GM12878 (cell line): Measurements from ENCODE around the gene CTNNA3. TPM values are rescaled to one million over a fixed set of nuclear protein-coding genes. Genes with fewer than 3 reads are reported as not detected.

Experiments
- ATAC-seq: fragments of 200-7000 bp; cut with Tn5 transposase; 3 replicates; pipeline ENCODE4 v1.9.1; 2020; ENCODE audit warnings: mild to moderate bottlenecking, moderate library complexity
- BruUV-seq: library from RNA; stranded (reverse); fragments of 400-500 nt; replicated peaks from 2 replicates; lab custom pipeline; 2021; lab: Mats Ljungman, UMichigan
- CTCF ChIA-PET: fragments of 300-600 bp; sonication (Branson Sonifier 250); formaldehyde crosslinking; extraction: SDS; loops from one replicate; lab custom pipeline; 2021; ENCODE audit warnings: inconsistent platforms; lab: Yijun Ruan, JAX
- POLR2A ChIA-PET: fragments of 350-600 bp; formaldehyde crosslinking; extraction: SDS; loops from one replicate; lab custom pipeline; 2021; ENCODE audit warnings: inconsistent platforms; lab: Charles Lee
- RAD21 ChIA-PET: fragments of 300-600 bp; sonication (Branson Sonifier 250); formaldehyde crosslinking; loops from one replicate; lab custom pipeline; 2023; ENCODE audit warnings: antibody characterized with exemption; ENCODE audit not compliant: unreplicated experiment; lab: Charles Lee
- SMC1A ChIA-PET: fragments of 300-600 bp; sonication (Branson Sonifier 250); formaldehyde crosslinking; loops from one replicate; lab custom pipeline; 2023; ENCODE audit not compliant: unreplicated experiment, uncharacterized antibody; lab: Charles Lee
- DNase-seq: peaks from one replicate; pipeline ENCODE4 v3.0.0-alpha.2; 2011; ENCODE audit warnings: low read depth, low spot score
- FAIRE-seq: peaks from 3 replicates; lab custom pipeline; 2011; peaks lifted over from hg19 to GRCh38; lab: Jason Lieb, UNC
- H2AFZ ChIP-seq: 2 replicates; pipeline ENCODE4 v1.6.0; 2011; ENCODE audit warnings: low read depth, low read length, control low read depth; ENCODE audit not compliant: control insufficient read depth
- H3K27ac ChIP-seq: 2 replicates; pipeline ENCODE4 v1.5.1; 2011; ENCODE audit warnings: control low read depth; ENCODE audit not compliant: control insufficient read depth, insufficient read depth
- H3K27me3 ChIP-seq, 2 experiments: replicated peaks in 1 of 2; 2 replicates each; pipeline versions ENCODE4 v1.6.0 to v1.6.1; 2011; ENCODE audit warnings: low read length in 1 of 2; ENCODE audit not compliant: control insufficient read depth in 2 of 2, insufficient read depth in 2 of 2
- H3K36me3 ChIP-seq, 2 experiments: 2 replicates each; pipeline ENCODE4 v1.5.1; 2011; ENCODE audit warnings: low read length in 1 of 2; ENCODE audit not compliant: control insufficient read depth in 2 of 2, insufficient read depth in 2 of 2
- H3K4me1 ChIP-seq: 2 replicates; pipeline ENCODE4 v1.6.1; 2011; ENCODE audit warnings: mild to moderate bottlenecking, low read length, moderate library complexity, mixed read lengths; ENCODE audit not compliant: control insufficient read depth, insufficient read depth
- H3K4me2 ChIP-seq: 2 replicates; pipeline ENCODE4 v1.6.0; 2011; ENCODE audit warnings: control low read depth; ENCODE audit not compliant: control insufficient read depth, insufficient read depth
- H3K4me3 ChIP-seq: fragments of 200-600 bp; sonication (generic); 2 replicates; pipeline ENCODE4 v1.5.1; 2016
- H3K79me2 ChIP-seq: 2 replicates; pipeline ENCODE4 v1.6.0; 2011; ENCODE audit warnings: low read length; ENCODE audit not compliant: control insufficient read depth, insufficient read depth
- H3K9ac ChIP-seq: 2 replicates; pipeline ENCODE4 v1.8.0; 2011; ENCODE audit warnings: low read length, control low read depth, mixed read lengths; ENCODE audit not compliant: control insufficient read depth, insufficient read depth
- H3K9me3 ChIP-seq: replicated peaks from 3 replicates; pipeline ENCODE4 v1.5.1; 2011; ENCODE audit warnings: mild to moderate bottlenecking, low read length; ENCODE audit not compliant: control insufficient read depth, insufficient read depth
- H4K20me1 ChIP-seq: 2 replicates; pipeline ENCODE4 v1.6.0; 2011; ENCODE audit not compliant: control insufficient read depth, insufficient read depth
- CEBPZ ChIP-seq: fragments of 150-350 bp; IDR thresholded peaks from 2 replicates; pipeline ENCODE4 v1.6.1; 2016; ENCODE audit warnings: low read depth, low read length
- DPF2 ChIP-seq: fragments of 450-650 bp; IDR thresholded peaks from 2 replicates; pipeline ENCODE4 v1.6.1; 2017; ENCODE audit warnings: mild to moderate bottlenecking
- GABPA ChIP-seq: IDR thresholded peaks from 2 replicates; pipeline ENCODE4 v1.6.1; 2014; ENCODE audit warnings: antibody characterized with exemption, low read depth, mild to moderate bottlenecking, inconsistent platforms
- HSF1 ChIP-seq: fragments of 150-350 bp; IDR thresholded peaks from 2 replicates; pipeline ENCODE4 v1.6.1; 2014; ENCODE audit warnings: mild to moderate bottlenecking, low read depth, low read length
- KDM1A ChIP-seq: fragments of 200-600 bp; sonication (generic); IDR thresholded peaks from 2 replicates; pipeline ENCODE4 v1.6.1; 2016; ENCODE audit warnings: borderline replicate concordance
- MTA2 ChIP-seq: fragments of 450-650 bp; IDR thresholded peaks from 2 replicates; pipeline ENCODE4 v1.6.1; 2016; ENCODE audit warnings: low read depth, mild to moderate bottlenecking, moderate library complexity
- NR2C2 ChIP-seq: IDR thresholded peaks from 2 replicates; pipeline ENCODE4 v1.6.1; 2011; ENCODE audit warnings: borderline replicate concordance, low read depth; ENCODE audit not compliant: control insufficient read depth, insufficient read length
- PAX5 ChIP-seq: IDR thresholded peaks from 2 replicates; pipeline ENCODE4 v1.6.1; 2011; ENCODE audit warnings: low read depth, low read length, borderline replicate concordance
- PAX8 ChIP-seq: fragments of 450-650 bp; IDR thresholded peaks from 2 replicates; pipeline ENCODE4 v1.6.1; 2017; ENCODE audit warnings: mild to moderate bottlenecking, moderate library complexity
- PML ChIP-seq: IDR thresholded peaks from 2 replicates; pipeline ENCODE4 v1.6.1; 2012; ENCODE audit warnings: low read length, inconsistent platforms
- RB1 ChIP-seq: fragments of 450-650 bp; formaldehyde crosslinking; IDR thresholded peaks from 2 replicates; pipeline ENCODE4 v1.6.1; 2017; ENCODE audit warnings: mild to moderate bottlenecking, borderline replicate concordance
- TAF1 ChIP-seq: IDR thresholded peaks from 2 replicates; pipeline ENCODE4 v1.6.1; 2011; ENCODE audit warnings: mild to moderate bottlenecking, low read depth, low read length, borderline replicate concordance
- WGBS: methylation state at CpG from one replicate; pipeline ENCODE4 v1.1.6; 2016; ENCODE audit warnings: low lambda C conversion rate; ENCODE audit not compliant: insufficient replicate concordance, insufficient coverage; ENCODE audit errors: missing lambda C conversion rate; 5-methylcytosine and 5-hydroxymethylcytosine counted together
- in situ Hi-C: fragments of 300-500 bp; cut with MboI; formaldehyde crosslinking; loops from 9 replicates; pipeline ENCODE4 v1.14.3; 2018; ENCODE audit warnings: mixed read lengths
- intact Hi-C: fragments of 100-400 bp; cut with micrococcal nuclease; formaldehyde crosslinking; loops from one replicate; pipeline ENCODE4 v1.14.2; 2022; ENCODE audit not compliant: unreplicated experiment
- polyA plus RNA-seq, 11 experiments: library from polyadenylated mRNA; depleted of rRNA in 4 of 11; unstranded in 6 of 11; stranded (reverse) in 5 of 11; fragments of >200 nt; fragmentation: Nextera tagmentation in 4 of 11; fragmentation: Illumina TruSeq in 1 of 11; extraction: Ambion mirVana in 4 of 11; extraction: Trizol in 1 of 11; gene quantifications; 1 replicate in 1 of 11; 2 replicates in 10 of 11; pipeline versions ENCODE4 v1.2.1 to v1.2.3, GENCODE V29; 2011 to 2016; ENCODE audit warnings: inconsistent platforms in 2 of 11, missing spikeins in 2 of 11, low read depth in 1 of 11
- total RNA-seq, 4 experiments: library from RNA; depleted of rRNA in 3 of 4; stranded (reverse); fragments of >200 nt in 3 of 4; fragmentation: Illumina TruSeq in 1 of 4; extraction: Trizol in 1 of 4; gene quantifications; 2 replicates each; pipeline versions ENCODE4 v1.2.1 to v1.2.3, GENCODE V29; 2013 to 2021

The CTNNA3 gene
- total and polyA plus RNA-seq, 10 of the 15 experiments (the other 5 are each of a cell fraction or from before 2014, with no cell fraction given): under 0.01 to 4.5 (median 0.22) TPM; not detected in 2

- ChIA-PET RAD21 (no interaction called here), POLR2A (no interaction called here), CTCF (no interaction called here), SMC1A (no interaction called here)
- DNase-seq (no peak), FAIRE-seq (no peak), ATAC-seq (no peak)
- H3K79me2 ChIP-seq: no peaks in the 10 kb centered on the region
- WGBS: 52% methylated on average over 1 of the region's 1 CpG
- H3K4me2 ChIP-seq: no peak overlapping the region
- H3K9me3 ChIP-seq: no peaks in the 10 kb centered on the region
- H3K27ac ChIP-seq: no peak overlapping the region
- intact Hi-C loops: no loop called here
- in situ Hi-C loops: no loop called here
- H3K4me3 ChIP-seq: no peak overlapping the region
- H4K20me1 ChIP-seq: no peaks in the 10 kb centered on the region
- H3K27me3 ChIP-seq: no peaks in the 10 kb centered on the region
- no peaks in the 10 kb centered on the region for H3K4me1 ChIP-seq
- TF ChIP-seq DPF2 (no peak), MTA2 (no peak), KDM1A (no peak), NR2C2 (no peak), PAX8 (no peak), HSF1 (no peak)
- BruUV-seq: no TSS peak
- no peak overlapping the region for H2AFZ ChIP-seq
- no peaks in the 10 kb centered on the region for H3K36me3 ChIP-seq
- H3K9ac ChIP-seq: no peak overlapping the region
These were observed 1158.8 kb downstream of the CTNNA3 start for GRCh38 chr10:66537186-66537585.

GRCh38 chr10:66535439-66535838 lies 1160.6 kb downstream of the CTNNA3 start:
- no peak overlapping the region for H3K9ac ChIP-seq
- in situ Hi-C loops: no loop called here
- no peaks in the 10 kb centered on the region for H3K9me3 ChIP-seq
- no peak overlapping the region for H3K4me2 ChIP-seq
- 5% methylated on average over 1 of the region's 1 CpG for WGBS
- ChIA-PET SMC1A (interaction anchor here (0.8 kb wide), 1 partner anchor 1160 kb away, joined by 4 read pairs; no protein-coding TSS in a partner anchor), RAD21 (no interaction called here), POLR2A (no interaction called here), CTCF (no interaction called here)
- no peak overlapping the region for H2AFZ ChIP-seq
- no peaks in the 10 kb centered on the region for H3K4me1 ChIP-seq
- DNase-seq: no peak
- no peak for ATAC-seq
- H3K79me2 ChIP-seq: no peaks in the 10 kb centered on the region
- H3K4me3 ChIP-seq: no peak overlapping the region
- H3K27ac ChIP-seq: no peak overlapping the region
- H3K27me3 ChIP-seq: no peaks in the 10 kb centered on the region
- intact Hi-C loops: no loop called here
- no peaks in the 10 kb centered on the region for H4K20me1 ChIP-seq
- BruUV-seq: no TSS peak
- FAIRE-seq: no peak
- no peaks in the 10 kb centered on the region for H3K36me3 ChIP-seq
- TF ChIP-seq CEBPZ: no peak
- TF ChIP-seq RB1: no peak
- no peak for TF ChIP-seq GABPA
- no peak for TF ChIP-seq PAX5
- no peak for TF ChIP-seq PML
- TF ChIP-seq TAF1: no peak
